GM12878 (cell line): Measurements from ENCODE around the gene CDC42EP3. TPM values are rescaled to one million over a fixed set of nuclear protein-coding genes. Genes with fewer than 3 reads are reported as not detected.

Source experiments
- ATAC-seq: fragments of 200-7000 bp; cut with Tn5 transposase; 3 replicates; pipeline ENCODE4 v1.9.1; 2020; ENCODE audit warnings: mild to moderate bottlenecking, moderate library complexity
- BruUV-seq: library from RNA; stranded (reverse); fragments of 400-500 nt; replicated peaks from 2 replicates; lab custom pipeline; 2021; lab: Mats Ljungman, UMichigan
- CTCF ChIA-PET: fragments of 300-600 bp; sonication (Branson Sonifier 250); formaldehyde crosslinking; extraction: SDS; loops from one replicate; lab custom pipeline; 2021; ENCODE audit warnings: inconsistent platforms; lab: Yijun Ruan, JAX
- POLR2A ChIA-PET: fragments of 350-600 bp; formaldehyde crosslinking; extraction: SDS; loops from one replicate; lab custom pipeline; 2021; ENCODE audit warnings: inconsistent platforms; lab: Charles Lee
- RAD21 ChIA-PET: fragments of 300-600 bp; sonication (Branson Sonifier 250); formaldehyde crosslinking; loops from one replicate; lab custom pipeline; 2023; ENCODE audit warnings: antibody characterized with exemption; ENCODE audit not compliant: unreplicated experiment; lab: Charles Lee
- SMC1A ChIA-PET: fragments of 300-600 bp; sonication (Branson Sonifier 250); formaldehyde crosslinking; loops from one replicate; lab custom pipeline; 2023; ENCODE audit not compliant: unreplicated experiment, uncharacterized antibody; lab: Charles Lee
- DNase-seq: peaks from one replicate; pipeline ENCODE4 v3.0.0-alpha.2; 2011; ENCODE audit warnings: low read depth, low spot score
- FAIRE-seq: peaks from 3 replicates; lab custom pipeline; 2011; peaks lifted over from hg19 to GRCh38; lab: Jason Lieb, UNC
- H2AFZ ChIP-seq: 2 replicates; pipeline ENCODE4 v1.6.0; 2011; ENCODE audit warnings: low read depth, low read length, control low read depth; ENCODE audit not compliant: control insufficient read depth
- H3K27ac ChIP-seq: 2 replicates; pipeline ENCODE4 v1.5.1; 2011; ENCODE audit warnings: control low read depth; ENCODE audit not compliant: control insufficient read depth, insufficient read depth
- H3K27me3 ChIP-seq, 2 experiments: replicated peaks in 1 of 2; 2 replicates each; pipeline versions ENCODE4 v1.6.0 to v1.6.1; 2011; ENCODE audit warnings: low read length in 1 of 2; ENCODE audit not compliant: control insufficient read depth in 2 of 2, insufficient read depth in 2 of 2
- H3K36me3 ChIP-seq, 2 experiments: 2 replicates each; pipeline ENCODE4 v1.5.1; 2011; ENCODE audit warnings: low read length in 1 of 2; ENCODE audit not compliant: control insufficient read depth in 2 of 2, insufficient read depth in 2 of 2
- H3K4me1 ChIP-seq: 2 replicates; pipeline ENCODE4 v1.6.1; 2011; ENCODE audit warnings: mild to moderate bottlenecking, low read length, moderate library complexity, mixed read lengths; ENCODE audit not compliant: control insufficient read depth, insufficient read depth
- H3K4me2 ChIP-seq: 2 replicates; pipeline ENCODE4 v1.6.0; 2011; ENCODE audit warnings: control low read depth; ENCODE audit not compliant: control insufficient read depth, insufficient read depth
- H3K4me3 ChIP-seq: fragments of 200-600 bp; sonication (generic); 2 replicates; pipeline ENCODE4 v1.5.1; 2016
- H3K79me2 ChIP-seq: 2 replicates; pipeline ENCODE4 v1.6.0; 2011; ENCODE audit warnings: low read length; ENCODE audit not compliant: control insufficient read depth, insufficient read depth
- H3K9ac ChIP-seq: 2 replicates; pipeline ENCODE4 v1.8.0; 2011; ENCODE audit warnings: low read length, control low read depth, mixed read lengths; ENCODE audit not compliant: control insufficient read depth, insufficient read depth
- H3K9me3 ChIP-seq: replicated peaks from 3 replicates; pipeline ENCODE4 v1.5.1; 2011; ENCODE audit warnings: mild to moderate bottlenecking, low read length; ENCODE audit not compliant: control insufficient read depth, insufficient read depth
- H4K20me1 ChIP-seq: 2 replicates; pipeline ENCODE4 v1.6.0; 2011; ENCODE audit not compliant: control insufficient read depth, insufficient read depth
- IRF4 ChIP-seq: IDR thresholded peaks from 2 replicates; pipeline ENCODE4 v1.6.1; 2011; ENCODE audit warnings: low read depth, low read length
- KLF5 ChIP-seq: fragments of 450-650 bp; IDR thresholded peaks from 2 replicates; pipeline ENCODE4 v1.6.1; 2014; ENCODE audit warnings: mild to moderate bottlenecking; ENCODE audit not compliant: partially characterized antibody
- REST ChIP-seq: IDR thresholded peaks from 2 replicates; pipeline ENCODE4 v1.6.1; 2012; ENCODE audit warnings: mild to moderate bottlenecking, low read depth, low read length
- WGBS: methylation state at CpG from one replicate; pipeline ENCODE4 v1.1.6; 2016; ENCODE audit warnings: low lambda C conversion rate; ENCODE audit not compliant: insufficient replicate concordance, insufficient coverage; ENCODE audit errors: missing lambda C conversion rate; 5-methylcytosine and 5-hydroxymethylcytosine counted together
- in situ Hi-C: fragments of 300-500 bp; cut with MboI; formaldehyde crosslinking; loops from 9 replicates; pipeline ENCODE4 v1.14.3; 2018; ENCODE audit warnings: mixed read lengths
- intact Hi-C: fragments of 100-400 bp; cut with micrococcal nuclease; formaldehyde crosslinking; loops from one replicate; pipeline ENCODE4 v1.14.2; 2022; ENCODE audit not compliant: unreplicated experiment
- polyA plus RNA-seq, 11 experiments: library from polyadenylated mRNA; depleted of rRNA in 4 of 11; unstranded in 6 of 11; stranded (reverse) in 5 of 11; fragments of >200 nt; fragmentation: Nextera tagmentation in 4 of 11; fragmentation: Illumina TruSeq in 1 of 11; extraction: Ambion mirVana in 4 of 11; extraction: Trizol in 1 of 11; gene quantifications; 1 replicate in 1 of 11; 2 replicates in 10 of 11; pipeline versions ENCODE4 v1.2.1 to v1.2.3, GENCODE V29; 2011 to 2016; ENCODE audit warnings: inconsistent platforms in 2 of 11, missing spikeins in 2 of 11, low read depth in 1 of 11
- total RNA-seq, 4 experiments: library from RNA; depleted of rRNA in 3 of 4; stranded (reverse); fragments of >200 nt in 3 of 4; fragmentation: Illumina TruSeq in 1 of 4; extraction: Trizol in 1 of 4; gene quantifications; 2 replicates each; pipeline versions ENCODE4 v1.2.1 to v1.2.3, GENCODE V29; 2013 to 2021

Gene CDC42EP3
- total and polyA plus RNA-seq, 10 of the 15 experiments (the other 5 are each of a cell fraction or from before 2014, with no cell fraction given) = 11.8 to 86.9 (median 52.9) TPM

- Histone ChIP-seq H3K27me3 (no peaks in the 10 kb centered on the region), H3K4me3 (peak overlapping the region; percentile 82), H3K79me2 (peaks cover 97% of the 10 kb centered on the region), H3K36me3 (peaks cover 4 to 27% of the 10 kb centered on the region in 2 experiments; a peak in 3 of 4 replicates), H4K20me1 (0 out of 2 replicates have a peak, but pooled peaks cover 3% of the 10 kb centered on the region), H3K9me3 (no peaks in the 10 kb centered on the region), H3K4me2 (peak overlapping the region; percentile 63), H3K27ac (no peak overlapping the region), H3K9ac (peak overlapping the region; percentile 1; the same call in 1 of the 2 replicates), H2AFZ (no peak overlapping the region), H3K4me1 (0 out of 2 replicates have a peak, but pooled peaks cover 3% of the 10 kb centered on the region)
- no TSS peak for BruUV-seq
- DNase-seq (no peak), FAIRE-seq (no peak), ATAC-seq (no peak)
- POLR2A ChIA-PET = interaction anchor here (0.8 to 9.9 kb wide), 7 partner anchors 11 to 118 kb away, joined by 3 to 171 read pairs (median 6); no protein-coding TSS in a partner anchor
- RAD21 ChIA-PET = interaction anchor here (0.6 to 7.8 kb wide), 8 partner anchors 8 to 211 kb away, joined by 3 to 127 read pairs (median 3); no protein-coding TSS in a partner anchor
- WGBS = 31% methylated on average over 2 of the region's 2 CpGs
- TF ChIP-seq IRF4 (no peak), REST (peak; percentile 53; the same call in 1 of the 2 replicates), KLF5 (no peak)
- intact Hi-C loops (loop anchor here (5.0 kb wide), 1 partner anchor 44 kb away; no protein-coding TSS in a partner anchor), in situ Hi-C loops (loop anchor here (5.0 kb wide), 1 partner anchor 254 kb away; no protein-coding TSS in a partner anchor)
- CTCF ChIA-PET = interaction anchor here (1.2 to 2.8 kb wide), 5 partner anchors 10 to 185 kb away, joined by 3 to 13 read pairs (median 6); no protein-coding TSS in a partner anchor
- SMC1A ChIA-PET = interaction anchor here (0.6 to 14.0 kb wide), 20 partner anchors 8 to 271 kb away, joined by 3 to 246 read pairs (median 4); no protein-coding TSS in a partner anchor
Observed at GRCh38 chr2:37666772-37667171, 4.7 kb downstream of the CDC42EP3 start.
